GM12864 (cell line): ENCODE data around the gene KIZ.
"Not testable (repeated sequence)": the region's sequence is repeated elsewhere in the genome, so short reads cannot be mapped to it uniquely, and the experiment has no call there.

Experiments
- DNase-seq: peaks from one replicate; pipeline ENCODE4 v3.0.0-alpha.2; 2011; ENCODE audit warnings: low read depth
- H3K4me3 ChIP-seq: 2 replicates; pipeline ENCODE4 v1.5.1; 2011; ENCODE audit warnings: mild to moderate bottlenecking, low read depth, low read length, control low read depth
- CTCF ChIP-seq: IDR thresholded peaks from 2 replicates; pipeline ENCODE4 v1.5.1; 2011; ENCODE audit warnings: low read depth, mild to moderate bottlenecking, moderate library complexity, low read length, control low read depth, inconsistent platforms; ENCODE audit errors: missing control alignments

The KIZ gene

GRCh38 chr20:21161926-21162325 is 36.0 kb downstream of the KIZ start:
- no peak for DNase-seq
- H3K4me3 ChIP-seq: no peak overlapping the region
- no peak for TF ChIP-seq CTCF

GRCh38 chr20:21162631-21163030 is 36.7 kb downstream of the KIZ start:
- TF ChIP-seq CTCF: no peak
- no peak overlapping the region for H3K4me3 ChIP-seq
- DNase-seq: no peak

GRCh38 chr20:21166801-21167200 is 40.9 kb downstream of the KIZ start:
- DNase-seq: no peak
- TF ChIP-seq CTCF: no peak
- H3K4me3 ChIP-seq: no peak overlapping the region

GRCh38 chr20:21167261-21167660 is 41.4 kb downstream of the KIZ start:
- no peak overlapping the region for H3K4me3 ChIP-seq
- no peak for DNase-seq
- no peak for TF ChIP-seq CTCF

GRCh38 chr20:21168061-21168460 is 42.2 kb downstream of the KIZ start:
- not testable (repeated sequence) for H3K4me3 ChIP-seq, DNase-seq

GRCh38 chr20:21172626-21173025 is 46.7 kb downstream of the KIZ start:
- DNase-seq: no peak
- no peak for TF ChIP-seq CTCF
- H3K4me3 ChIP-seq: no peak overlapping the region

GRCh38 chr20:21173485-21173884 is 47.6 kb downstream of the KIZ start:
- TF ChIP-seq CTCF: no peak
- DNase-seq: no peak
- H3K4me3 ChIP-seq: no peak overlapping the region
